Measurements from ENCODE around the gene BBS12. TPM values are rescaled to one million over a fixed set of nuclear protein-coding genes. Genes with fewer than 3 reads are reported as not detected.

The BBS12 gene
- total RNA-seq, 2 donors from 2014 or later = 3.0 to 4.4 TPM

DNA sequence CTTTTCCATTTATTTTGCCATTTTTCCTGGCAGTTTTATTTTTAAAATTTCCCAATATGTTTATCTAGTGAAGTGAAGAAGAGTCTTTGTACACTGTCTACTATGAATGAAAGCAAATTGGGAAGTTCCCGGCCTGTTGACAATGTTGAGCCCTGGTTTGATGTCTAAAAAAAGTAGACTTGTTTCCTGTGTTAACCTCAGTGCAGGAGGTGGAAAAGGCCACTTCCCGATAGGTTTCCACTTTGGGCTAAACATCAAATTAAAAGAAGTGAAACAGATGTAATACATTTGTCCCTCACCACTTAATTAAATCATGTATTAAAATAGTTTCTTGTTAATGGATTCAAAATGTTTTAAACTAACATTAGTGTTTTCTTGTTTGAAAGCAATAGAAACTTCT lies 30.0 kb downstream of the BBS12 start:
- no peaks in the 10 kb centered on the region for H3K27me3 Mint-ChIP-seq (ENCODE audit: low read depth)
- DNase-seq (peak in 1 of 2 donors; percentile 8), ATAC-seq (replicated peaks in 1 of 2) (no peak)
- H3K4me3 Mint-ChIP-seq = peak overlapping the region; percentile 5 to 58
- peaks cover 40% of the 10 kb centered on the region for H3K4me1 Mint-ChIP-seq (ENCODE audit: low read depth)
- no peaks in the 10 kb centered on the region for H3K36me3 Mint-ChIP-seq (ENCODE audit: insufficient read depth in 2 of 2)
- peak overlapping the region; percentile 68 for H3K27ac Mint-ChIP-seq
- H3K9me3 Mint-ChIP-seq = no peaks in the 10 kb centered on the region

DNA sequence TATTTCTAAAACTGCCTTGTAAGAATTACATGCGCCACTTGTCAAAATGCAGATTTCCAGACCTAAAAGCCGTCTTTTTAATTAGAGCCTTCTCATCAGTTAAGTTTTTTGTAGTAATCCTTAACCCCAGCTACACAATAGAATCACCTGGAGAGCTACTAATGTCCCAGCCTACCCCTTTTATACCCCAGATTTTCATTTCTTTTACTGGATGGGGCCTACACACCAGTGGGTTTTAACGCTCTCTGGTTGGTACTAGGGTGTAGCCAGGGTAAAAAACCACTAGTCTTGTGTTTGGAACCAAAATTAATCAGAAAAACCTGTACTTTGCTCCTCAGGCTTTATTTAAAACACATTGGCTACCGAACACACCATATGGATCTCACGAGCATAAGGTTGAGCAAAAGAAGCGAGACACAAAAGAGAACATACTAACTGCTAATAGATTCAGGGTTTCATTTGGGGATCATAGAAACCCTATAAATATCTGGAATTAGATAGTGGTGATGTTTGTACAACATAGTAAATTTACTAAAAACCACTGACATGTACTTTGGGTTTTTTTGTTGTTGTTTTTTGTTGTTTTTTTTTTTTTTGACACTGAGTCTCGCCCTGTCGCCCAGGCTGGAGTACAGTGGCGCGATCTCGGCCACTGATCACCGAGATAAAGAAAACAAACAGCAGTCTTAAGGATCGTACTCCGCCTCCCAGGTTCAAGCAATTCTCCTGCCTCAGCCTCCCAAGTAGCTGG lies 30.6 kb downstream of the BBS12 start:
- Mint-ChIP-seq H3K27ac (peak overlapping the region; percentile 68), H3K4me3 (peak overlapping the region; percentile 5 to 58), H3K36me3 (ENCODE audit: insufficient read depth in 2 of 2) (no peaks in the 10 kb centered on the region), H3K27me3 (ENCODE audit: low read depth) (no peaks in the 10 kb centered on the region), H3K4me1 (ENCODE audit: low read depth) (peaks cover 35% of the 10 kb centered on the region), H3K9me3 (no peaks in the 10 kb centered on the region)
- no peak for DNase-seq
- no peak for ATAC-seq (replicated peaks in 1 of 2)

- DNase-seq = no peak
- no peaks in the 10 kb centered on the region for H3K36me3 Mint-ChIP-seq (ENCODE audit: insufficient read depth in 2 of 2)
- peak overlapping the region; percentile 28 to 54 for H3K4me3 Mint-ChIP-seq
- no peaks in the 10 kb centered on the region for H3K27me3 Mint-ChIP-seq (ENCODE audit: low read depth)
- peak overlapping the region; percentile 85 for H3K27ac Mint-ChIP-seq
- H3K9me3 Mint-ChIP-seq = no peaks in the 10 kb centered on the region
- H3K4me1 Mint-ChIP-seq (ENCODE audit: low read depth) = peaks cover 34% of the 10 kb centered on the region
- no peak for ATAC-seq (replicated peaks in 1 of 2)
Measured at GRCh38 chr4:122764071-122764820, 31.7 kb downstream of the BBS12 start.

DNA sequence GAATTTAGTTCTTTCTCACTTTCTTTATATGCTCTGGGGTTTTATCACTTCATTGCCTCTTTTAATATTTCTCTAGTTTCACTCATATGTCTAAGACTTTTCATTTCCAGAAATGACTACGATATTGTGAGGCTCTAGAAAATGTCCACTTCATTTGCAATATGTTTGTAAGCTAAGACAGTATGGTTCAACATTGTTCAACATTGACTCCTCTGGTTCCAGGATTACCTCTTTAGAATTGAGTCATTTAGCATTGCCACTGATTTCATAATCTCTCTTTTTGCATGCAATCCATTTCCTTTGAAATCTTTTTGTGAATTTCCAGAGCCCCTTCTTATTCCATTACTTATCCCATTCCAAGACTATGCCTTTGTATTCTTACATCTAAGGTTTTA lies 32.3 kb downstream of the BBS12 start:
- DNase-seq (no peak), ATAC-seq (replicated peaks in 1 of 2) (peak; percentile 96 to 97)
- peaks cover 34% of the 10 kb centered on the region for H3K4me1 Mint-ChIP-seq (ENCODE audit: low read depth)
- H3K27ac Mint-ChIP-seq = peak overlapping the region; percentile 85
- H3K4me3 Mint-ChIP-seq = peak overlapping the region; percentile 28 to 54
- no peaks in the 10 kb centered on the region for H3K27me3 Mint-ChIP-seq (ENCODE audit: low read depth)
- no peaks in the 10 kb centered on the region for H3K9me3 Mint-ChIP-seq
- H3K36me3 Mint-ChIP-seq (ENCODE audit: insufficient read depth in 2 of 2) = no peaks in the 10 kb centered on the region

- DNase-seq (peak in 1 of 2 donors; percentile 9), ATAC-seq (replicated peaks in 1 of 2) (peak; percentile 16 to 39)
- Mint-ChIP-seq H3K9me3 (no peaks in the 10 kb centered on the region), H3K4me1 (ENCODE audit: low read depth) (peaks cover 34% of the 10 kb centered on the region), H3K4me3 (no peak overlapping the region), H3K36me3 (ENCODE audit: insufficient read depth in 2 of 2) (no peaks in the 10 kb centered on the region), H3K27ac (no peak overlapping the region), H3K27me3 (ENCODE audit: low read depth) (no peaks in the 10 kb centered on the region)
Measured at GRCh38 chr4:122765692-122766352, 33.3 kb downstream of the BBS12 start.

DNA sequence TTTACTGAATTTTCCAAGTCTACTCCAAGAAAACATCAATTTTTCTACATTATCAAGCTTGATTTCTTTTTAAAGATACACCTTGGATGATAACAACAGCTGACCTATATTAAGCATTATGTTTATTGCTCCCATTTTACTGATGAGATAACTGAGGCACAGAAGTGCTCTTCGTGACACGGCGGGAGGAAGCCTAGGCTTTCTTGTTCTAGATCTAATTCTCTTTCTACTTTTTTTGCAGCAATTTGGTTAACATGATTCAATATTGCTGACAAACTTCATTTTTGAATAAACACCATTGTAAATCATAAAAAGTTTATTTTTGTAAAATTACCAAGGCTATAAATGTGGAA lies 33.8 kb downstream of the BBS12 start:
- DNase-seq (no peak), ATAC-seq (replicated peaks in 1 of 2) (no peak)
- Mint-ChIP-seq H3K36me3 (ENCODE audit: insufficient read depth in 2 of 2) (no peaks in the 10 kb centered on the region), H3K27me3 (ENCODE audit: low read depth) (no peaks in the 10 kb centered on the region), H3K27ac (no peak overlapping the region), H3K4me3 (no peak overlapping the region), H3K9me3 (no peaks in the 10 kb centered on the region), H3K4me1 (ENCODE audit: low read depth) (peaks cover 34% of the 10 kb centered on the region)

DNA sequence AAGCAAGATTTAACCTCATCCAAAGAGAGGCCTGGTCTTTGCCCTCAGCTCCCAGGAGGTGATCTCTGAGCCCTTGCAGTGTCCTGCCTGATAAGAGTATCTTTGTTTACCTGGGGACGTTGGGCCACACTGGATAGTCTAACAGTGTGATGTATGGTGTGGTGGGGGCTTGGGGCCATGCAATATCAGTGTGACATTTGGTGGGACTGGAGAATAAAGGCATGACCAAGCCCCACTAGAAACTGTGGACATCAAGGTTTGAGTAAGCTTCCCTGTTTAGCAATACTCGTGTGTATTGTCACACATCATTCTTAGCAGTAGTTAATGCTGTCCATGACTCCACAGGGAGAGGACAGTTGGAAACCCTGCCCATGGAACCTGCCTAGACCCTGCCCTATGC lies 34.4 kb downstream of the BBS12 start:
- no peak overlapping the region for H3K4me3 Mint-ChIP-seq
- H3K36me3 Mint-ChIP-seq (ENCODE audit: insufficient read depth in 2 of 2) = no peaks in the 10 kb centered on the region
- ATAC-seq (replicated peaks in 1 of 2) (no peak), DNase-seq (no peak)
- H3K9me3 Mint-ChIP-seq = no peaks in the 10 kb centered on the region
- H3K4me1 Mint-ChIP-seq (ENCODE audit: low read depth) = peaks cover 32% of the 10 kb centered on the region
- H3K27ac Mint-ChIP-seq = no peak overlapping the region
- no peaks in the 10 kb centered on the region for H3K27me3 Mint-ChIP-seq (ENCODE audit: low read depth)

GRCh38 chr4:122771724-122772123 lies 39.2 kb downstream of the BBS12 start:
- H3K27me3 Mint-ChIP-seq (ENCODE audit: low read depth) = peaks cover 15% of the 10 kb centered on the region
- H3K4me3 Mint-ChIP-seq = no peak overlapping the region
- DNase-seq (no peak), ATAC-seq (replicated peaks in 1 of 2) (no peak)
- H3K9me3 Mint-ChIP-seq = no peaks in the 10 kb centered on the region
- H3K4me1 Mint-ChIP-seq (ENCODE audit: low read depth) = peaks cover 5% of the 10 kb centered on the region
- H3K27ac Mint-ChIP-seq = no peak overlapping the region
- no peaks in the 10 kb centered on the region for H3K36me3 Mint-ChIP-seq (ENCODE audit: insufficient read depth in 2 of 2)

GRCh38 chr4:122772311-122772710 lies 39.8 kb downstream of the BBS12 start:
- peaks cover 5% of the 10 kb centered on the region for H3K4me1 Mint-ChIP-seq (ENCODE audit: low read depth)
- H3K4me3 Mint-ChIP-seq = no peak overlapping the region
- H3K36me3 Mint-ChIP-seq (ENCODE audit: insufficient read depth in 2 of 2) = no peaks in the 10 kb centered on the region
- no peak overlapping the region for H3K27ac Mint-ChIP-seq
- DNase-seq (no peak), ATAC-seq (replicated peaks in 1 of 2) (no peak)
- H3K27me3 Mint-ChIP-seq (ENCODE audit: low read depth) = peaks cover 15% of the 10 kb centered on the region
- no peaks in the 10 kb centered on the region for H3K9me3 Mint-ChIP-seq

GRCh38 chr4:122772986-122773385 lies 40.5 kb downstream of the BBS12 start:
- Mint-ChIP-seq H3K4me3 (no peak overlapping the region), H3K27me3 (ENCODE audit: low read depth) (peaks cover 15% of the 10 kb centered on the region), H3K27ac (no peak overlapping the region), H3K9me3 (no peaks in the 10 kb centered on the region), H3K4me1 (ENCODE audit: low read depth) (peaks cover 5% of the 10 kb centered on the region), H3K36me3 (ENCODE audit: insufficient read depth in 2 of 2) (no peaks in the 10 kb centered on the region)
- ATAC-seq (replicated peaks in 1 of 2) (no peak), DNase-seq (no peak)

- Mint-ChIP-seq H3K9me3 (no peaks in the 10 kb centered on the region), H3K27me3 (ENCODE audit: low read depth) (peaks cover 15% of the 10 kb centered on the region), H3K4me3 (no peak overlapping the region), H3K27ac (no peak overlapping the region), H3K4me1 (ENCODE audit: low read depth) (peaks cover 5% of the 10 kb centered on the region), H3K36me3 (ENCODE audit: insufficient read depth in 2 of 2) (no peaks in the 10 kb centered on the region)
- ATAC-seq (replicated peaks in 1 of 2) = no peak
- DNase-seq = no peak
Measured at GRCh38 chr4:122775039-122775438, 42.5 kb downstream of the BBS12 start.

GRCh38 chr4:122775987-122776836 lies 43.7 kb downstream of the BBS12 start:
- DNase-seq (no peak), ATAC-seq (replicated peaks in 1 of 2) (no peak)
- Mint-ChIP-seq H3K27me3 (ENCODE audit: low read depth) (peaks cover 27% of the 10 kb centered on the region), H3K36me3 (ENCODE audit: insufficient read depth in 2 of 2) (no peaks in the 10 kb centered on the region), H3K9me3 (no peaks in the 10 kb centered on the region), H3K27ac (no peak overlapping the region), H3K4me3 (no peak overlapping the region), H3K4me1 (ENCODE audit: low read depth) (peaks cover 5% of the 10 kb centered on the region)

GRCh38 chr4:122776916-122777315 lies 44.4 kb downstream of the BBS12 start:
- ATAC-seq (replicated peaks in 1 of 2) = no peak
- no peak overlapping the region for H3K27ac Mint-ChIP-seq

More at GRCh38 chr4:122776916-122777315, 44.4 kb downstream of the BBS12 start:
- no peak for DNase-seq
- H3K27me3 Mint-ChIP-seq (ENCODE audit: low read depth) = peaks cover 31% of the 10 kb centered on the region
- H3K4me3 Mint-ChIP-seq = no peak overlapping the region
- no peaks in the 10 kb centered on the region for H3K36me3 Mint-ChIP-seq (ENCODE audit: insufficient read depth in 2 of 2)
- peaks cover 5% of the 10 kb centered on the region for H3K4me1 Mint-ChIP-seq (ENCODE audit: low read depth)
- no peaks in the 10 kb centered on the region for H3K9me3 Mint-ChIP-seq
